AG09319 (cell line): ENCODE measurements around the gene FANCC.

Experiments
- DNase-seq: peaks from one replicate; pipeline ENCODE4 v3.0.0-alpha.2; 2010; ENCODE audit warnings: low read depth; ENCODE audit errors: extremely low read depth
- CTCF ChIP-seq: IDR thresholded peaks from 2 replicates; pipeline ENCODE4 v1.5.1; 2011; ENCODE audit warnings: low read depth, mild to moderate bottlenecking, inconsistent platforms, low read length, moderate library complexity

FANCC gene

GRCh38 chr9:95103871-95104580 is 213.5 kb downstream of the FANCC start:
- DNase-seq: no peak
- TF ChIP-seq CTCF: no peak

DNA sequence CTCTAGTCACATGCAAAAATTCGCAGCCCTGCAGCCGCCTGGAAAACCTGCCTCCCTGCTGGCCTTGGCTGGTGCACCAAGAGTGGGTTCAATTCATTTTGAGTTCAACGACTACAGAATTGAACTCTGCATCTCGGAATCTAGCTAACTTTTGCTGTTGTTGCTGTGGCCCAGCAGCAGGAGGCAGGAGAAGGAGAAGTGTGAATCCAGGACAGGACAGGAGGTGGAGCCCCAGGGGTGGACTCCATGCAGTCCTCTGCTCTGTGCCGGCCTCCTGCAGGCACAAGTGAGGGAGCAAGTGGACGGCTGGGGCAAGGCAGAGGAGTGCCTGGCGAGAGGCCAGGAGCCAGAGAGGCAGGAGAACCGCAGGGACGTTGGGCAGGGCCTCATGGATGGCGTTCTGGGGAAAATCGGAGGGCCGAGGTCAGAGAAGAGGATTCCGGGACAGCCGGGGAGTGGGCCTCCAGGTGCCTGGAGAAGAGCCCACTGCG is 214.2 kb downstream of the FANCC start:
- TF ChIP-seq CTCF: peak; percentile 10
- no peak for DNase-seq

- no peak for DNase-seq
- no peak for TF ChIP-seq CTCF
Measured at GRCh38 chr9:95102572-95102971, 214.9 kb downstream of the FANCC start.

GRCh38 chr9:95102001-95102433 is 215.5 kb downstream of the FANCC start:
- DNase-seq: no peak
- no peak for TF ChIP-seq CTCF

DNA sequence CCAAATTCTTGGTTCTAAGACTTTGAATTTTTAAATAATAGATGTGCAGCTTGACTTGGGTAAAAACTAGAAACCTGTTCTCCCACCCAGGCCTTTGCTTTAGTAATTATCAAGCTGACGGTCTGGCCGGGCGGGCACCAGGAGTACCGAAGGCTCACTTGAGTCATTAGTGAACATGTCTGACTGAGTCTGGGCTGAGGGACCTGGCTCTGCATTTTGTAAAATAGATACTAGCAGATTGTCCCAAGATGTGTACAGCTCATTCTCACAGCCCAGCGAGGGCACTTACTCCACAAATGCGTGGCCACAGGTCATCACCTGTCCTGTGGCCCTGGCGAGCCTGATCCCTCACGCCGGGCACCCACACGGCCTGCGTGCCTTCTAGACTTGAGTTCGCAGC is 216.2 kb downstream of the FANCC start:
- no peak for TF ChIP-seq CTCF
- no peak for DNase-seq

DNA sequence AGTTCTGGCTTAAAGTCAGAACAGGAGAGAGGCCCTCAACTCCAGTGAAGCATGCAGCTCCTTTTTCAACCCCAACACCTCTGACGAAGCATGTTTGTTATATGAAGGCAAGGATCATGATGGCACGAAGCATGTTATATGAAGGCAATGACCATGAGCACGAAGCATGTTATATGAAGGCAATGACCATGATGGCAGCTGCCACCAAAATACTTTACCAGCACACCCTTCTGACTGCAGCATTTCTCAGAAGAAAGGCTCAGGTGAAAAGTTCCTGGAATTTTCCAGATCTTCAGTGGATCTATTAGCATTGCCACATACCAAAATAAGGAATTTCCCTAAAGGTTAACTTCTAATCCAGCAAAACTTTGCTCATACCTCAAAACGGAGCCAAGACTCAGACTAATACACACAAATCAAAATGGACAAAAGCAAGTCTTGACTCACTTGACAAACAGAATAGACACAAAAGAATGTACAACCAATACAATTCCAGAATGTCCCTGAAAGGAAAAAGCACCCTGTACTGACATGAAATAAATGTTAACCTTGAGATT is 217.4 kb downstream of the FANCC start:
- DNase-seq: no peak
- TF ChIP-seq CTCF: no peak

DNA sequence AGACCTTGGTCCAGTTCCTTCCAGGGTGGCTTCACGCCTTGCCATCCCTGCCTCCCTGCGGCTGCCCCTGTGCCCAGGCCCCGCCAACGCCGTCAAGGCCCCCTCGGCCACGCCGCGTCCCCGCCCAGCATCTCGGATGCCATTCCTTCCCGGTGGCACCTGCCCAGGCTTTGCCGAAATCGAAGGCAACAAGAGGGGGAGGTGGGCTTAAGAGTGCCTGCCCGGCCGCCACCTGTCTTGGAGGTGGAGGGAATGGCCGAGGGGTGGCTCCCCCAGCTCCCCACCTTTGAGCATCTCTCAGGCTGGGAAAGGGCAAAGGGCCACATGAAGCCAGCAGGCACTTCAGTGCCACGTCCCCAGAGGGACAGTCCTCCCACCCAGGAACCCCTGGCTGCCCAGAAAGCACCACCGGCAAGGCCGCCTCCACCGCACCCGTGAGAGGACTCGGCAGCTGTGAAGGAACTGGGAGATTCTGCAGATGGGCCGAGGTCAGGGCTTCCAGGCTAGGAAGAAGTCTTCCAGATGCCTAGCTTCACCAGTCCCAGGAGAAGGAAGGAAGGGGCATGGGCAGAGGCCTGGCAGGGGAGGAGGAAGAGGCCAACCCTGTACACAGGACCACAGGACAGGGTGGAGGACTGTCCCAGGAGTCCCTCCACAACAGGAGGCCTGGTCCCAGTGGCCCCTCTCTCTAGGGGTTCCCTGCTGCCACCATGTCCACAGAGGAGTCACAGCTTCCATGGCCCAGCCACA is 218.0 kb downstream of the FANCC start:
- TF ChIP-seq CTCF: no peak
- DNase-seq: no peak
